GM21717 (cell line): ENCODE measurements around the gene STK33.

Experiments used
- ATAC-seq: cut with Tn5 transposase; IDR thresholded peaks from one replicate; pipeline ENCODE4 v1.9.1; 2021; ENCODE audit warnings: mild to moderate bottlenecking, moderate library complexity; ENCODE audit not compliant: unreplicated experiment

STK33 gene

GRCh38 chr11:8604078-8604723 lies 10.2 kb upstream of the STK33 start:
- peak; percentile 81 for ATAC-seq

- no peak for ATAC-seq
These were observed 9.7 kb upstream of the STK33 start for GRCh38 chr11:8603696-8604077.

GRCh38 chr11:8601376-8602133 lies 7.5 kb upstream of the STK33 start:
- no peak for ATAC-seq

- no peak for ATAC-seq
These were observed 4.5 kb upstream of the STK33 start for GRCh38 chr11:8598506-8598905.

- ATAC-seq: no peak
These were observed 3.2 kb upstream of the STK33 start for GRCh38 chr11:8597182-8597581.

GRCh38 chr11:8596504-8597046 lies 2.5 kb upstream of the STK33 start:
- no peak for ATAC-seq

GRCh38 chr11:8593455-8593854 lies 573 bp downstream of the STK33 start:
- peak; percentile 30 for ATAC-seq

- ATAC-seq: no peak
These were observed 6.1 kb downstream of the STK33 start for GRCh38 chr11:8587915-8588314.

- ATAC-seq: no peak
These were observed 7.2 kb downstream of the STK33 start for GRCh38 chr11:8586805-8587204.

- ATAC-seq: no peak
These were observed 7.8 kb downstream of the STK33 start for GRCh38 chr11:8586184-8586583.

- no peak for ATAC-seq
These were observed 9.5 kb downstream of the STK33 start for GRCh38 chr11:8584511-8584910.

- no peak for ATAC-seq
These were observed 9.9 kb downstream of the STK33 start for GRCh38 chr11:8584082-8584481.

- no peak for ATAC-seq
These were observed 12.7 kb downstream of the STK33 start for GRCh38 chr11:8581300-8581699.

- no peak for ATAC-seq
These were observed 16.0 kb downstream of the STK33 start for GRCh38 chr11:8577791-8578581.

GRCh38 chr11:8574798-8575197 lies 19.2 kb downstream of the STK33 start:
- ATAC-seq: no peak

- ATAC-seq: no peak
These were observed 20.3 kb downstream of the STK33 start for GRCh38 chr11:8573777-8574176.

GRCh38 chr11:8567602-8568198 lies 26.3 kb downstream of the STK33 start:
- ATAC-seq: peak; percentile 54

- no peak for ATAC-seq
These were observed 27.3 kb downstream of the STK33 start for GRCh38 chr11:8566613-8567210.

GRCh38 chr11:8564526-8564925 lies 29.5 kb downstream of the STK33 start:
- ATAC-seq: no peak

- ATAC-seq: no peak
These were observed 32.6 kb downstream of the STK33 start for GRCh38 chr11:8561461-8561860.

GRCh38 chr11:8558436-8558835 lies 35.6 kb downstream of the STK33 start:
- ATAC-seq: no peak
